C4-2B (cell line): Measurements from ENCODE around the gene TMEM258.

Source experiments
- CTCF ChIP-seq: fragments of 450-650 bp; conservative IDR thresholded peaks from 2 replicates; pipeline ENCODE4 v1.5.1; 2017; ENCODE audit warnings: mild to moderate bottlenecking
- ZFX ChIP-seq: fragments of 450-650 bp; IDR thresholded peaks from 2 replicates; pipeline ENCODE4 v1.6.1; 2017

GRCh38 chr11:61839742-61840141 lies 47.3 kb upstream of the TMEM258 start:
- TF ChIP-seq CTCF (no peak), ZFX (no peak)
